GM21825 (cell line): ENCODE results near the gene TTC19.

Experiments used
- ATAC-seq: cut with Tn5 transposase; IDR thresholded peaks from one replicate; pipeline ENCODE4 v1.9.1; 2021; ENCODE audit warnings: mild to moderate bottlenecking, moderate library complexity; ENCODE audit not compliant: unreplicated experiment

The TTC19 gene

GRCh38 chr17:15999141-15999973 is at the start of gene TTC19, which contains the start of gene ZSWIM7:
TTC19 (plus strand) TSS chr17:15999824; CDS start chr17:15999849, 25 bp downstream.
ZSWIM7 (minus strand) TSS chr17:15999704; CDS start chr17:15999594, 110 bp downstream.
- peak; percentile 93 for ATAC-seq

GRCh38 chr17:15951368-15952047 is 48.1 kb upstream of the TTC19 start:
- ATAC-seq: no peak

- ATAC-seq: no peak
Measured at GRCh38 chr17:15952048-15952532, 47.5 kb upstream of the TTC19 start.

GRCh38 chr17:15952916-15953790 is 46.5 kb upstream of the TTC19 start:
- no peak for ATAC-seq

GRCh38 chr17:15954222-15954621 is 45.4 kb upstream of the TTC19 start:
- ATAC-seq: no peak

- no peak for ATAC-seq
Measured at GRCh38 chr17:15955793-15956541, 43.7 kb upstream of the TTC19 start.

GRCh38 chr17:15957206-15957605 is 42.4 kb upstream of the TTC19 start:
- no peak for ATAC-seq

GRCh38 chr17:15957608-15958307 is 41.9 kb upstream of the TTC19 start:
- no peak for ATAC-seq

- no peak for ATAC-seq
Measured at GRCh38 chr17:15958484-15958854, 41.2 kb upstream of the TTC19 start.

- ATAC-seq: no peak
Measured at GRCh38 chr17:15963670-15964110, 35.9 kb upstream of the TTC19 start.

- ATAC-seq: no peak
Measured at GRCh38 chr17:15965528-15965927, 34.1 kb upstream of the TTC19 start.

- ATAC-seq: no peak
Measured at GRCh38 chr17:15966183-15966878, 33.3 kb upstream of the TTC19 start.

- no peak for ATAC-seq
Measured at GRCh38 chr17:15966879-15967248, 32.8 kb upstream of the TTC19 start.

GRCh38 chr17:15967706-15968399 is 31.8 kb upstream of the TTC19 start:
- ATAC-seq: no peak

GRCh38 chr17:15969463-15969862 is 30.2 kb upstream of the TTC19 start:
- no peak for ATAC-seq

- no peak for ATAC-seq
Measured at GRCh38 chr17:15970500-15970899, 29.1 kb upstream of the TTC19 start.

GRCh38 chr17:15971098-15971678 is 28.4 kb upstream of the TTC19 start:
- ATAC-seq: no peak

GRCh38 chr17:15971882-15972281 is 27.7 kb upstream of the TTC19 start:
- ATAC-seq: no peak
